ENCODE data around the gene CRACR2A. TPM values are rescaled to one million over a fixed set of nuclear protein-coding genes. Genes with fewer than 3 reads are reported as not detected.

CRACR2A gene
- total RNA-seq, 1 donor from 2014 or later = 6.2 TPM

DNA sequence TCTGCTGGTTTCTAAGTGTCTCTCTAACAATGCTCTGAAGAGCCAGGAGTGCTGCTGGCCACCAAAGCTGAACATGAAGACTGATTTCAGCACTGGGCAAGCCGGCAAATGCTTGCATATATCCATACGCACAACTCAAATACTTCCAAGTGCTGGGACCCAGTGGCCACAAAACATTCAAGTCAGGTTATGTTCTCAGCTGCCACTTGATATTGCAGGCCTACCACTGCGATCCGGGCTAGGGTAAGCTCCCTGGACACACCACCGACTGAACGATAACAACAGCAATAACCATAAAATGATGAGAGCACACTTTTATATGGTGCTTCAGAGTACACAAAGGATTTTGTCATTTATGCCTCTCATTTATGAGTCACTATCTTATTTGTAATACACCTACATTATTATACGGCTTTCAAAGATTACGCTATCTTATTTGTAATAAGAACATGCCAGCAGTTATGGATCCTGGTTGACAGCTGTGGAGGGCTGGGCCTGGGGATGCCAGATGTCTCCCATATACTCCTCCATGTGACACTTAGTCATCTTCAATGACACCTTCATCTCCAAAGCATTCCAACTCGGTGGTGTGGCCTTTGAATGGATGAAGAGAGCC is 35.5 kb downstream of the CRACR2A start:
- no peaks in the 10 kb centered on the region for H3K27me3 ChIP-seq (ENCODE audit: control insufficient read depth, insufficient read depth, low read length)
- TF ChIP-seq, protein P1, sequence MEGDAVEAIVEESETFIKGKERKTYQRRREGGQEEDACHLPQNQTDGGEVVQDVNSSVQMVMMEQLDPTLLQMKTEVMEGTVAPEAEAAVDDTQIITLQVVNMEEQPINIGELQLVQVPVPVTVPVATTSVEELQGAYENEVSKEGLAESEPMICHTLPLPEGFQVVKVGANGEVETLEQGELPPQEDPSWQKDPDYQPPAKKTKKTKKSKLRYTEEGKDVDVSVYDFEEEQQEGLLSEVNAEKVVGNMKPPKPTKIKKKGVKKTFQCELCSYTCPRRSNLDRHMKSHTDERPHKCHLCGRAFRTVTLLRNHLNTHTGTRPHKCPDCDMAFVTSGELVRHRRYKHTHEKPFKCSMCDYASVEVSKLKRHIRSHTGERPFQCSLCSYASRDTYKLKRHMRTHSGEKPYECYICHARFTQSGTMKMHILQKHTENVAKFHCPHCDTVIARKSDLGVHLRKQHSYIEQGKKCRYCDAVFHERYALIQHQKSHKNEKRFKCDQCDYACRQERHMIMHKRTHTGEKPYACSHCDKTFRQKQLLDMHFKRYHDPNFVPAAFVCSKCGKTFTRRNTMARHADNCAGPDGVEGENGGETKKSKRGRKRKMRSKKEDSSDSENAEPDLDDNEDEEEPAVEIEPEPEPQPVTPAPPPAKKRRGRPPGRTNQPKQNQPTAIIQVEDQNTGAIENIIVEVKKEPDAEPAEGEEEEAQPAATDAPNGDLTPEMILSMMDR (IDR thresholded peaks at IDR 0.05; ENCODE audit: insufficient read depth, low read length, poor library complexity, severe bottlenecking) = no peak
- no peak for DNase-seq (ENCODE audit: low read depth)
- H3K4me3 ChIP-seq (ENCODE audit: low read depth, low read length) = no peak overlapping the region
- H3K36me3 ChIP-seq (ENCODE audit: control insufficient read depth, insufficient read depth, low read length) = no peaks in the 10 kb centered on the region

DNA sequence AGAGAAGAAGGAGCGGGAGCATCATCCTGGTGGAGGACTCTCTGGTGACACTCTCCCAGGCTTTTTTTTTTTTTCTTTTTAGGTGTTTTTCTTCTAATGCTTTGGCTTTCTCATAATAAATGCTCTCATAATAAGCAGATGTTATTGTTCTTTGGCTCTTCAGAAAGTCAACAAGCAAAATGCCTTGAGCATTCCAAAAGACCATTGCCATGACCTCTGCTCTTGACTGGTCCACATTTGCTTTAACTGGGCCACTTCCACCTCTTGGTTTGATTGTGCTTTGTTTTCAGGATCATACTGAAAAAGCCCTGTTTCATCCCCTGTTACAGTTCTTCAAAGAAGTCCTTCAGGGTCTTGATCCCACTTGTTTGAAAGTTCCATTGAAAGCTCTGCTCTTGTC is 36.9 kb downstream of the CRACR2A start:
- Histone ChIP-seq H3K36me3 (ENCODE audit: control insufficient read depth, insufficient read depth, low read length) (no peaks in the 10 kb centered on the region), H3K4me3 (ENCODE audit: low read depth, low read length) (no peak overlapping the region), H3K27me3 (ENCODE audit: control insufficient read depth, insufficient read depth, low read length) (no peaks in the 10 kb centered on the region)
- DNase-seq (ENCODE audit: low read depth) = no peak
- TF ChIP-seq, protein P1 (IDR thresholded peaks at IDR 0.05; ENCODE audit: insufficient read depth, low read length, poor library complexity, severe bottlenecking) = no peak

DNA sequence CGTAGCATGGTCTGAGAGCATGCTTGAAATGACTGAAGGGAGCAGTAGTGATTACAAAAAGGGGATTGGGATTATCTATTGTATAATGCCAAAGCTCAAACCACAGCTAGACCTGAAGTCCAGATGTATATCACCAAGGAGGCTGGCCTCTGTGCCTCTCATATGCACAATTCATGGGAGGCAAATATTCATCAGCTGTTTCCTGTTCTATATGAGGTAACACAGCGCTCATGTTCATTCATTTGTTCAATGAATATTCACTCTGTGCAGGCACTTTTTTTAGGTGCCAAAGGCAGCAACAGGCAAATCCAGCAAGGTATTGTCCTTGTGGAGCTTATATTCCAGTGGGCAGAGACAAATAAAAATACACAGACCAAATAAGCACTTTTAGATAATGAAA is 39.0 kb downstream of the CRACR2A start:
- no peak for DNase-seq (ENCODE audit: low read depth)
- Histone ChIP-seq H3K4me3 (ENCODE audit: low read depth, low read length) (no peak overlapping the region), H3K36me3 (ENCODE audit: control insufficient read depth, insufficient read depth, low read length) (no peaks in the 10 kb centered on the region), H3K27me3 (ENCODE audit: control insufficient read depth, insufficient read depth, low read length) (no peaks in the 10 kb centered on the region)
- TF ChIP-seq, protein P1 (IDR thresholded peaks at IDR 0.05; ENCODE audit: insufficient read depth, low read length, poor library complexity, severe bottlenecking) = no peak

DNA sequence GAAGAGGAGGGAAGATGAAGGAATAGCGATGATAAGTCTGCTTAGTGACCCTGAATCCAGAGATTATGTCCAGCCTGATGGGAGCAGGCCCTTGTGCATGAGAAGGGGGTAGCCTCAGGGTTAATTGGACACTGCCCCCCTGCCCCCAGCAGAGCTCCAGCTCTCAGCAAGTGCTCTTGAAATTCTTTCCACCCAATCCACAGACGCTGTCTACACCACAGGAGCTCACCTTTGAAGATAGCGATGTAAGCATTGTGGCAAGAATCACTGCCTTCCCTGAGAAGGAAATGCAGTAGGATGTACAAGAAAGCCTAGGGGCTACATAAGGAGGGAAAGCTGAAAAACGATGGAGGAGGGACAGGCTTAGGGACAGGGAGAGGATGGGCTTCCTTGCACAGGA is 39.4 kb downstream of the CRACR2A start:
- TF ChIP-seq, protein P1 (IDR thresholded peaks at IDR 0.05; ENCODE audit: insufficient read depth, low read length, poor library complexity, severe bottlenecking) = no peak
- DNase-seq (ENCODE audit: low read depth) = no peak
- Histone ChIP-seq H3K27me3 (ENCODE audit: control insufficient read depth, insufficient read depth, low read length) (no peaks in the 10 kb centered on the region), H3K4me3 (ENCODE audit: low read depth, low read length) (no peak overlapping the region), H3K36me3 (ENCODE audit: control insufficient read depth, insufficient read depth, low read length) (no peaks in the 10 kb centered on the region)

DNA sequence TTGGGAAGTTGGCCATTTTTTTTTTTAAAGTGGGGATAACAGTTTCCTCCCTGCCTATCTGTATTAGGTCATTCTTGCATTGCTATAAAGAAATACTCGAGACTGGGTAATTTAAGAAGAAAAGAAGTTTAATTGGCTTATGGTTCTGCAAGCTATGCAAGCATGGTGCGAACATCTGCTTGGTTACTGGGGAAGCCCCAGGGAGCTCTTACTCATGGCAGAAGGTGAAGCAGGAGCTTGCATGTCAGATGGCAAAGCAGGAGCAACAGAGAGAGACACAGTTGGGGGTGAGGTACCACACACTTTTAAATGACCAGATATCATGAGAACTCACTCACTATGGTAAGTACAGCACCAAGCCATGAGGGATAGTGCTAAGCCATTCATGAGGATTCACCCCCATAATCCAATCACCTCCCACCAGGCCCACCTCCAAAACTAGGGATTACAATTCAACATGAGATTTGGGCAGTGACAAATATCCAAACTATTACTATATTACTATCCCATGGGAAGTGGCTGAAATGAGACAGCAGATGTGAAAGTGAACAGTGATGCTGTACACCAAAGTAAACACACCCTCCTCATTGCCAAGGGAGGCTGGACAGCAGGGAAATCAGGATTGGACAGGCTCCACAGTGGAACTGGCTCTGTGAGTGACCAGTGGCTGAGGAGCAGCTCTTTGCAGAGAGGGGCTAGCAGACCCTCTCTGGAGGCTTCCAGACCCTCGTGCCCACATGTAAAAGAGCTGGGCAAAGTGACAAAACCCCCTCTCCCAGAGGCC is 40.5 kb downstream of the CRACR2A start:
- TF ChIP-seq, protein P1 (IDR thresholded peaks at IDR 0.05; ENCODE audit: insufficient read depth, low read length, poor library complexity, severe bottlenecking) = no peak
- DNase-seq (ENCODE audit: low read depth) = no peak

More for the DNA sequence above, 40.5 kb downstream of the CRACR2A start:
- Histone ChIP-seq H3K27me3 (ENCODE audit: control insufficient read depth, insufficient read depth, low read length) (no peaks in the 10 kb centered on the region), H3K36me3 (ENCODE audit: control insufficient read depth, insufficient read depth, low read length) (no peaks in the 10 kb centered on the region), H3K4me3 (ENCODE audit: low read depth, low read length) (no peak overlapping the region)
